ENCODE measurements around the gene DENND1C.

The DENND1C gene

GRCh38 chr19:6473647-6474046 is 7.9 kb downstream of the DENND1C start:
- DNase-seq (ENCODE audit: low read depth) = no peak
- TF ChIP-seq, protein P1, sequence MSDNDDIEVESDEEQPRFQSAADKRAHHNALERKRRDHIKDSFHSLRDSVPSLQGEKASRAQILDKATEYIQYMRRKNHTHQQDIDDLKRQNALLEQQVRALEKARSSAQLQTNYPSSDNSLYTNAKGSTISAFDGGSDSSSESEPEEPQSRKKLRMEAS (IDR thresholded peaks at IDR 0.05; ENCODE audit: low read depth, low read length) = no peak
- TF ChIP-seq MYC (IDR thresholded peaks at IDR 0.05; ENCODE audit: low read depth, low read length) = no peak
- TF ChIP-seq POLR2A (IDR thresholded peaks at IDR 0.05; ENCODE audit: extremely low read depth, insufficient read length) = no peak
- no peak for TF ChIP-seq CTCF (IDR thresholded peaks at IDR 0.05; ENCODE audit: low read depth, low read length)

DNA sequence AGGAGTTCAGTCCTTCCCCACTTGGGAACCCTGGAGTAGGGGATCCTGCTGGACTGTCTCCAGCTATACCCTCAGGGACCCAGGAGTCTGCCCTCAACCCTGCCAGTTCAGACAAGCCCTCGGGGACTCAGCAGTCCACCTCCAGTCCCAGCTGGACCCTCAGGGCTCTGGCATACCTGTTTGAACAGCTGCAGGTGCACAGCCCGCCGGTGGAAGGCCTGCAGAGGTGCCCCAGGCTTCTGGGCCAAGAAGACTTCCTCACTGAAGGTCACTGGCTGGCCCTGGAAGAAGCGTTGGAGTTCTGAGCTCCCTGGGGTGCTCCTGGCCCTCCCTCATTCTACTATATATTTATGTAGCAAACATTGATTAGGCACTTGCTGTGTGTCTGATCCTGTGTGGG is 8.9 kb downstream of the DENND1C start:
- H3K4me3 ChIP-seq (ENCODE audit: low read depth, low read length) = no peak overlapping the region
- no peak for DNase-seq (ENCODE audit: low read depth)
- TF ChIP-seq CTCF (IDR thresholded peaks at IDR 0.05; ENCODE audit: low read depth, low read length) (no peak), MYC (IDR thresholded peaks at IDR 0.05; ENCODE audit: low read depth, low read length) (no peak), POLR2A (IDR thresholded peaks at IDR 0.05; ENCODE audit: extremely low read depth, insufficient read length) (no peak)
- TF ChIP-seq, protein P1 (IDR thresholded peaks at IDR 0.05; ENCODE audit: low read depth, low read length) = no peak

More at GRCh38 chr19:6473647-6474046, 7.9 kb downstream of the DENND1C start:
- no peak overlapping the region for H3K4me3 ChIP-seq (ENCODE audit: low read depth, low read length)

GRCh38 chr19:6471076-6471475 is 10.5 kb downstream of the DENND1C start:
- H3K4me3 ChIP-seq (ENCODE audit: low read depth, low read length) = no peak overlapping the region
- TF ChIP-seq POLR2A (IDR thresholded peaks at IDR 0.05; ENCODE audit: extremely low read depth, insufficient read length) (no peak), MYC (IDR thresholded peaks at IDR 0.05; ENCODE audit: low read depth, low read length) (no peak), CTCF (IDR thresholded peaks at IDR 0.05; ENCODE audit: low read depth, low read length) (no peak)
- TF ChIP-seq, protein P1 (IDR thresholded peaks at IDR 0.05; ENCODE audit: low read depth, low read length) = no peak
- no peak for DNase-seq (ENCODE audit: low read depth)

DNA sequence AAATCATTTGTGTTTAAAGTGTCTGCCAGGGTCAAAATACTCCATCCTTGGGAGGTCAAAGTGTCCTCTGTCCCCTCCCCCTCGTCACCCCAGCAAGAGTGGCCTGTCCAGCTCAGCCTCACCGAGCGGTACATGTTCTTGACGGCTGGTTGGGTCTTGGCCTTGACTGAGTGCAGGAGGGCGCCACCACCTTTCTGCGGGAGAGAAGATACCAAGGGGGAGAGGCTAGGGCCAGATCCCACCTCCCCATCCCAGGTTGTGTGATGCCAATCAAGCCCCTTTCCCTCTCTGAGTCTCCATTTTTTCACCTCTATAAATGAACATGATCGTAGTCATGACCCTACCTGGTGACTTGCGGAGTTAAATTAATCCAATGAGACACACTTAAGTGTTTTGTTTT is 11.4 kb downstream of the DENND1C start:
- TF ChIP-seq POLR2A (IDR thresholded peaks at IDR 0.05; ENCODE audit: extremely low read depth, insufficient read length) = no peak
- no peak for TF ChIP-seq CTCF (IDR thresholded peaks at IDR 0.05; ENCODE audit: low read depth, low read length)
- TF ChIP-seq, protein P1 (IDR thresholded peaks at IDR 0.05; ENCODE audit: low read depth, low read length) = no peak
- no peak for TF ChIP-seq MYC (IDR thresholded peaks at IDR 0.05; ENCODE audit: low read depth, low read length)
- no peak overlapping the region for H3K4me3 ChIP-seq (ENCODE audit: low read depth, low read length)
- no peak for DNase-seq (ENCODE audit: low read depth)

DNA sequence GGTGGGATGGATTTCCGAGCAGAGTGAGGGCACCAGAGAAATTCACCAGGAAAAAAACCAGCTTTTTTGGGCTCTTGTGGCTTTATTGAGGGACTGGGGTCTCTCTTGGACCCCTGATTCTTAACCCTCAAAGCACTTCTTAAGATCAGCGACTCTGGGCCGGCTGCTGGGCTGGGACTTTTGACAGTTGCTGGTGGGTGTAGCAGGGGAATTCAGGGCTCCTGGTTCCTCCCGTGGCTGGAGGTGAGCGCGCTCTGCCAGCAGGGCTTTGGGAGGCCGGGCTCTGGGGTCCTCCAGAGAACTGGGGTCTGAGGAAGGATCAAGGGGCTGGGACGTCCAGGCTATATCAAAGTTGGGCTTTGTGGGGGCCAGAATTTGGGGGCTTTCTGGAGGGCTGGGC is 14.2 kb downstream of the DENND1C start:
- TF ChIP-seq POLR2A (IDR thresholded peaks at IDR 0.05; ENCODE audit: extremely low read depth, insufficient read length) = no peak
- no peak for TF ChIP-seq CTCF (IDR thresholded peaks at IDR 0.05; ENCODE audit: low read depth, low read length)
- TF ChIP-seq, protein P1 (IDR thresholded peaks at IDR 0.05; ENCODE audit: low read depth, low read length) = no peak
- no peak for TF ChIP-seq MYC (IDR thresholded peaks at IDR 0.05; ENCODE audit: low read depth, low read length)
- H3K4me3 ChIP-seq (ENCODE audit: low read depth, low read length) = no peak overlapping the region
- DNase-seq (ENCODE audit: low read depth) = no peak
